Ishikawa (cell line): ENCODE measurements around the gene RIMOC1.

Experiments used
- CREB1 ChIP-seq: IDR thresholded peaks from 2 replicates; pipeline ENCODE4 v1.6.1; 2012; ENCODE audit warnings: low read depth
- EGR1 ChIP-seq: IDR thresholded peaks from 2 replicates; pipeline ENCODE4 v1.6.1; 2012
- EP300 ChIP-seq: IDR thresholded peaks from 2 replicates; pipeline ENCODE4 v1.6.1; 2012; ENCODE audit warnings: borderline replicate concordance
- MAX ChIP-seq: IDR thresholded peaks from 2 replicates; pipeline ENCODE4 v1.6.1; 2012
- NFIC ChIP-seq: IDR thresholded peaks from 2 replicates; pipeline ENCODE4 v1.6.1; 2012
- RAD21 ChIP-seq: IDR thresholded peaks from 2 replicates; pipeline ENCODE4 v1.6.1; 2012; ENCODE audit warnings: low read depth
- REST ChIP-seq: IDR thresholded peaks from 2 replicates; pipeline ENCODE4 v1.6.1; 2012; ENCODE audit warnings: low read depth, mild to moderate bottlenecking
- TAF1 ChIP-seq: IDR thresholded peaks from 2 replicates; pipeline ENCODE4 v1.6.1; 2012; ENCODE audit warnings: low read depth, mild to moderate bottlenecking
- TEAD4 ChIP-seq: IDR thresholded peaks from 2 replicates; pipeline ENCODE4 v1.6.1; 2012
- USF1 ChIP-seq: IDR thresholded peaks from 2 replicates; pipeline ENCODE4 v1.6.1; 2012
- YY1 ChIP-seq: IDR thresholded peaks from 2 replicates; pipeline ENCODE4 v1.6.1; 2012; ENCODE audit warnings: low read depth
- ZBTB7A ChIP-seq: IDR thresholded peaks from 2 replicates; pipeline ENCODE4 v1.6.1; 2012; ENCODE audit warnings: low read depth

- TF ChIP-seq MAX (no peak), YY1 (no peak), REST (no peak), TEAD4 (no peak), CREB1 (no peak), EGR1 (no peak), TAF1 (no peak), RAD21 (no peak), ZBTB7A (no peak), USF1 (no peak), NFIC (no peak), EP300 (no peak)
Measured at GRCh38 chr5:41935544-41935943, 31.4 kb downstream of the RIMOC1 start.
